HCT116 (cell line): Measurements from ENCODE around the gene BCR.

Source experiments
- CEBPB ChIP-seq: IDR thresholded peaks from 2 replicates; pipeline ENCODE4 v1.6.1; 2012; ENCODE audit warnings: low read depth
- POLR2A ChIP-seq: IDR thresholded peaks from 2 replicates; pipeline ENCODE4 v1.7.0; 2011; ENCODE audit warnings: borderline replicate concordance; ENCODE audit not compliant: insufficient read depth, insufficient read length; ENCODE audit errors: extremely low read depth
- TF ChIP-seq, protein P1 (sequence below): IDR thresholded peaks from 2 replicates; pipeline ENCODE4 v1.6.1; 2012; ENCODE audit warnings: low read depth
- TF ChIP-seq, protein P2 (sequence below): IDR thresholded peaks from 2 replicates; pipeline ENCODE4 v1.6.1; 2012
- TF ChIP-seq, protein P3 (sequence below), 3 experiments: fragments of 200-600 bp in 1 of 3; sonication (generic) in 1 of 3; IDR thresholded peaks in 2 of 3; conservative IDR thresholded peaks in 1 of 3; 2 replicates each; pipeline ENCODE4 v1.5.1; 2012 to 2017; ENCODE audit warnings: low read depth in 2 of 3, low read length in 2 of 3, antibody characterized with exemption in 1 of 3, borderline replicate concordance in 1 of 3, control low read depth in 1 of 3, mild to moderate bottlenecking in 1 of 3, mixed read lengths in 1 of 3, mixed run types in 1 of 3, moderate library complexity in 1 of 3; ENCODE audit not compliant: insufficient read depth in 1 of 3

GRCh38 chr22:23270212-23270733 lies 90.0 kb downstream of the BCR start:
- TF ChIP-seq, protein P1, sequence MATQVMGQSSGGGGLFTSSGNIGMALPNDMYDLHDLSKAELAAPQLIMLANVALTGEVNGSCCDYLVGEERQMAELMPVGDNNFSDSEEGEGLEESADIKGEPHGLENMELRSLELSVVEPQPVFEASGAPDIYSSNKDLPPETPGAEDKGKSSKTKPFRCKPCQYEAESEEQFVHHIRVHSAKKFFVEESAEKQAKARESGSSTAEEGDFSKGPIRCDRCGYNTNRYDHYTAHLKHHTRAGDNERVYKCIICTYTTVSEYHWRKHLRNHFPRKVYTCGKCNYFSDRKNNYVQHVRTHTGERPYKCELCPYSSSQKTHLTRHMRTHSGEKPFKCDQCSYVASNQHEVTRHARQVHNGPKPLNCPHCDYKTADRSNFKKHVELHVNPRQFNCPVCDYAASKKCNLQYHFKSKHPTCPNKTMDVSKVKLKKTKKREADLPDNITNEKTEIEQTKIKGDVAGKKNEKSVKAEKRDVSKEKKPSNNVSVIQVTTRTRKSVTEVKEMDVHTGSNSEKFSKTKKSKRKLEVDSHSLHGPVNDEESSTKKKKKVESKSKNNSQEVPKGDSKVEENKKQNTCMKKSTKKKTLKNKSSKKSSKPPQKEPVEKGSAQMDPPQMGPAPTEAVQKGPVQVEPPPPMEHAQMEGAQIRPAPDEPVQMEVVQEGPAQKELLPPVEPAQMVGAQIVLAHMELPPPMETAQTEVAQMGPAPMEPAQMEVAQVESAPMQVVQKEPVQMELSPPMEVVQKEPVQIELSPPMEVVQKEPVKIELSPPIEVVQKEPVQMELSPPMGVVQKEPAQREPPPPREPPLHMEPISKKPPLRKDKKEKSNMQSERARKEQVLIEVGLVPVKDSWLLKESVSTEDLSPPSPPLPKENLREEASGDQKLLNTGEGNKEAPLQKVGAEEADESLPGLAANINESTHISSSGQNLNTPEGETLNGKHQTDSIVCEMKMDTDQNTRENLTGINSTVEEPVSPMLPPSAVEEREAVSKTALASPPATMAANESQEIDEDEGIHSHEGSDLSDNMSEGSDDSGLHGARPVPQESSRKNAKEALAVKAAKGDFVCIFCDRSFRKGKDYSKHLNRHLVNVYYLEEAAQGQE: no peak
- TF ChIP-seq, protein P2, sequence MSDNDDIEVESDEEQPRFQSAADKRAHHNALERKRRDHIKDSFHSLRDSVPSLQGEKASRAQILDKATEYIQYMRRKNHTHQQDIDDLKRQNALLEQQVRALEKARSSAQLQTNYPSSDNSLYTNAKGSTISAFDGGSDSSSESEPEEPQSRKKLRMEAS: no peak
- TF ChIP-seq, protein P3, sequence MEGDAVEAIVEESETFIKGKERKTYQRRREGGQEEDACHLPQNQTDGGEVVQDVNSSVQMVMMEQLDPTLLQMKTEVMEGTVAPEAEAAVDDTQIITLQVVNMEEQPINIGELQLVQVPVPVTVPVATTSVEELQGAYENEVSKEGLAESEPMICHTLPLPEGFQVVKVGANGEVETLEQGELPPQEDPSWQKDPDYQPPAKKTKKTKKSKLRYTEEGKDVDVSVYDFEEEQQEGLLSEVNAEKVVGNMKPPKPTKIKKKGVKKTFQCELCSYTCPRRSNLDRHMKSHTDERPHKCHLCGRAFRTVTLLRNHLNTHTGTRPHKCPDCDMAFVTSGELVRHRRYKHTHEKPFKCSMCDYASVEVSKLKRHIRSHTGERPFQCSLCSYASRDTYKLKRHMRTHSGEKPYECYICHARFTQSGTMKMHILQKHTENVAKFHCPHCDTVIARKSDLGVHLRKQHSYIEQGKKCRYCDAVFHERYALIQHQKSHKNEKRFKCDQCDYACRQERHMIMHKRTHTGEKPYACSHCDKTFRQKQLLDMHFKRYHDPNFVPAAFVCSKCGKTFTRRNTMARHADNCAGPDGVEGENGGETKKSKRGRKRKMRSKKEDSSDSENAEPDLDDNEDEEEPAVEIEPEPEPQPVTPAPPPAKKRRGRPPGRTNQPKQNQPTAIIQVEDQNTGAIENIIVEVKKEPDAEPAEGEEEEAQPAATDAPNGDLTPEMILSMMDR (IDR thresholded peaks at IDR 0.05 in 2 of 3, conservative IDR thresholded peaks at IDR 0.05 in 1 of 3; ENCODE audit: borderline replicate concordance in 1 of 3, insufficient read depth in 1 of 3, low read depth in 2 of 3, low read length in 2 of 3): no peak
- TF ChIP-seq CEBPB (no peak), POLR2A (no peak)
